Adipocyte (in vitro differentiated cells): ENCODE results near the gene DZIP1.

Experiments used
- DNase-seq: peaks from one replicate; pipeline ENCODE4 v3.0.0-alpha.2; 2015; ENCODE audit warnings: low read depth
- H3K27me3 ChIP-seq: replicated peaks from 2 replicates; pipeline ENCODE4 v1.7.0; 2013; ENCODE audit warnings: mild to moderate bottlenecking, low read length, moderate library complexity; ENCODE audit not compliant: control insufficient read depth, insufficient read depth
- H3K36me3 ChIP-seq: 2 replicates; pipeline ENCODE4 v1.7.0; 2013; ENCODE audit warnings: low read length, mild to moderate bottlenecking, moderate library complexity; ENCODE audit not compliant: control insufficient read depth, insufficient read depth, severe bottlenecking
- H3K4me1 ChIP-seq: 2 replicates; pipeline ENCODE4 v1.7.0; 2013; ENCODE audit warnings: mild to moderate bottlenecking, low read length, moderate library complexity; ENCODE audit not compliant: control insufficient read depth, insufficient read depth
- H3K4me3 ChIP-seq: 2 replicates; pipeline ENCODE4 v1.7.0; 2013; ENCODE audit warnings: mild to moderate bottlenecking, low read length, moderate library complexity
- H3K9ac ChIP-seq: 2 replicates; pipeline ENCODE4 v1.7.0; 2013; ENCODE audit warnings: mild to moderate bottlenecking, low read length, moderate library complexity
- H3K9me3 ChIP-seq: 2 replicates; pipeline ENCODE4 v1.7.0; 2013; ENCODE audit warnings: mild to moderate bottlenecking, low read length, moderate library complexity; ENCODE audit not compliant: control insufficient read depth

The DZIP1 gene

DNA sequence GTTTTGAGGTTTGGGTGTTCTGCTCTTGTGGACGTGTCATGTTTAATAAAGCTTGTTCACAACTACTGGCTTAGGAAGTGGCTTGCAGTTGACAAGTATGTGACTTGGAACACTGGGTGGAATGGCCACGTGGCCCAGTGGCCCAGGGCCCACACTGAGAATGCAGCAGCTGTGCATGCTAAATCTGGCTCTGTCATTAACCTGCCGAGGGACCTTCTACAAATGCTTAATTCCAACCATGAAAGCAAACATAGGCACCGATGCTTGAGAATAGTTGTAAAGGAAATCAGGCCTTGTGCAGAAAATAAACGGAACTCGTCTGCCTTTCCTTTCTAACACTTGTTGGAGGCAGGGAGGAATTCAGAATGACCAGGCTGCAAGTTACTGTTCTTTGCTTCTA lies 103.6 kb downstream of the DZIP1 start:
- H3K9me3 ChIP-seq = no peaks in the 10 kb centered on the region
- H3K27me3 ChIP-seq = peaks cover 4% of the 10 kb centered on the region
- H3K9ac ChIP-seq = no peak overlapping the region
- H3K4me3 ChIP-seq = no peak overlapping the region
- no peak for DNase-seq
- H3K36me3 ChIP-seq = no peaks in the 10 kb centered on the region
- peaks cover 17% of the 10 kb centered on the region for H3K4me1 ChIP-seq

DNA sequence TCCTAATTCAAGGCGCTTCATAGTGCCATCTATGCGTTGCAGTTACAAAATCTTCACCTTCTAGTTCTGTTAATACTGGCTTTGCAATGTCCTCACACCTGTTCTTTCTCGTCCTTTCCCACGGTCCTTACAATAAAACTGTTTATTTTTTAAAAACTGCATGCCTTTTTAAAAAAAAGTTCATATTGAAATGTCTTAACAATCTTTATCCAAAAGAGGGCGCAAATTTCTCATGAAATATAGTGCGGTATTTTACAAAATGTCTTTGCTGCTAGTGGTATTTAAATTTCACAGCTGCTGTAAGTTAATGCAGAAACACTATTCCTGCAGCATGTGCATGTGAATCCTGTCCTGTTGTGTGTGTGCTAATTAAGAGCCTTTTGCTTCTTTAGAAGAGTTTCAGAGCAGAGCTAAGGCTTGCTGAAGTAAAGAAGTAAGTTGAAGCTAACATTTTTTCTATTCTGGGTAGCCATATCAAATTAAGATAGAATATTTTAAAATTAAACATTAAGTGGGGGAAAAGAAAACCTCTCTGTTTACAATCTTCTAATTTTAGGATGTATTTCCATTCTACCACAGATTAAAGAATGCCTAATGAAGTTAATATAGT lies 107.8 kb downstream of the DZIP1 start:
- Histone ChIP-seq H3K27me3 (no peaks in the 10 kb centered on the region), H3K4me3 (no peak overlapping the region), H3K9me3 (no peaks in the 10 kb centered on the region), H3K9ac (no peak overlapping the region), H3K36me3 (no peaks in the 10 kb centered on the region), H3K4me1 (peaks cover 31% of the 10 kb centered on the region)
- DNase-seq = peak; percentile 78

DNA sequence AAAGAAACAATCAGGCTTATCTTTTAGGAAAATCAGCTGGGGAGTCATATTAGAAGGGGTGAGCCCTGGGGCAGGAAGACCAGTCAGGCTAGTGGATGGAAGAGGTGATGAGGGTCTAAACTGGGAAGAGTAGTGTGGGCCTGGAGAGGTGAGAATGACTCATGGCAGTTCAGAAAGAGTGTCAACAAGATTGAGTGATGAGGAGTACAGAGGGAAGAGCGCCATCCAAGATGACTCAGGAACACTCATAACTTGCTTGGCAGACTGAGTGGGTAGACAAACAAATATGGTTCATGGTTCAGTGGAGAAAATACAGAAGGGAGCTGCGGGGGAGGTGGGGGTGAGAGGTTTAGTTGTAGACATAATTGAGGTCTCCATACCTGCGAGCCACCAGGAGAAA lies 109.3 kb downstream of the DZIP1 start:
- Histone ChIP-seq H3K9me3 (no peaks in the 10 kb centered on the region), H3K4me1 (peaks cover 23% of the 10 kb centered on the region), H3K36me3 (no peaks in the 10 kb centered on the region), H3K27me3 (no peaks in the 10 kb centered on the region), H3K4me3 (no peak overlapping the region), H3K9ac (no peak overlapping the region)
- peak; percentile 31 for DNase-seq

DNA sequence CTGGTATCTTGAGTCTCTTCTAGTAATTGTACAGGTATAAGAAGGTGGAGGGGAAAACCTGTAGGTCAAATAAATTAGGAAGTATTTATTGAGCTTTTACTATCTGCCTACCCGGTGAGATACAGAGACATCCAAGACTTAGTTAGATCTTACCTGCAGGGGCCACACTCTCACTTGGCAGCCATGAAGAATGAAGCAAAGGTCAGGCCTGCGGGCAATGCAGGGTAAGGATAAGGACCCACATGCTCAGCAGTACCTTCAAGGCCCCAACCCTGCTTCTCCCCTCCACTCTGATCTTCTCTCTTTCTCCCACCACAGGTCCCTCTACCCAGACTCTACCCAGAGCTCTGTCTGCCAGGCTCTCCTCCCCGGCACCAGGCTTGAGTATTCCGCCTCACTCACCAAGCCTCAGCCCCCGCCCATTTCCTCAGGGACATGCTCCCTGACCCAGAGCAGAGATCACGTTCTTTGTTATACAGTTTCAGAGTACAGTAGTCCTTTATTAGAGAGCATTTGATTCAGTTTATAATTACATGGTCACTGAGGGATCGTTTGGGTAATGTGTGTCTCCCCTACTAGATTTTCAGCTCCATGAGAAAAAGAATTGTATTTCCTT lies 110.9 kb downstream of the DZIP1 start:
- DNase-seq = no peak

DNA sequence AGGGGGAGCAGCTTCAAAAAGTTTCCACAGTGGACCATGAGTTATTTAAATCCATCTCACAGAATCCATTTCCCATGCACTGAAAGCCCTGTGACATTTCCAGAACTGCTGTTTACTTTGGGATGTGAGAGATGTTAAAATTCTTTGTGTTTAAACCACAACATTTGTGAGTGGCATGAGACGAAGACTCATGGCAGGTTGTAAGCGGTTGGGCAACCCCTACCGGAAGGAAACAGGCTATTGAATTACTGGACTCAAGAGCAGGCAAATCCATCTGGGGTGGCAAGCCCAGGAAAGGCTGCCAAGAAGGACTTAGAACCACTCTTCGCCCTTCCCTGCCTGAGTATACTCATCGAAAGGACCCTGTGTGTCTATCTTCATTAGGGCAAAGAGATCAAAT lies 114.3 kb downstream of the DZIP1 start:
- Histone ChIP-seq H3K9ac (no peak overlapping the region), H3K9me3 (no peaks in the 10 kb centered on the region), H3K36me3 (no peaks in the 10 kb centered on the region), H3K27me3 (no peaks in the 10 kb centered on the region), H3K4me1 (peaks cover 12% of the 10 kb centered on the region), H3K4me3 (no peak overlapping the region)
- peak; percentile 66 for DNase-seq

More for the DNA sequence above, 110.9 kb downstream of the DZIP1 start:
- Histone ChIP-seq H3K9me3 (no peaks in the 10 kb centered on the region), H3K36me3 (no peaks in the 10 kb centered on the region), H3K9ac (no peak overlapping the region), H3K4me3 (no peak overlapping the region), H3K4me1 (peaks cover 23% of the 10 kb centered on the region), H3K27me3 (no peaks in the 10 kb centered on the region)
